Left renal pelvis (tissue), 4 donors: ENCODE data around the gene KYAT1. TPM values are rescaled to one million over a fixed set of nuclear protein-coding genes. Genes with fewer than 3 reads are reported as not detected.
A peak's percentile ranks its signal among the peaks of the same experiment; 100 is the strongest.

ENCODE experiments used
- DNase-seq, 4 donors: peaks; one replicate each; pipeline ENCODE4 v3.0.0-alpha.2; 2013; ENCODE audit warnings: low read depth in 4 of 4, low spot score in 3 of 4
- polyA plus RNA-seq, 4 donors: library from polyadenylated mRNA; unstranded; fragments of 120-200 nt; gene quantifications; one replicate each; pipeline ENCODE4 v1.2.1, GENCODE V29; 2013; ENCODE audit not compliant: insufficient read length in 4 of 4

Gene KYAT1
- polyA plus RNA-seq, 4 donors = 5.3 to 31.2 (median 19.8) TPM

DNA sequence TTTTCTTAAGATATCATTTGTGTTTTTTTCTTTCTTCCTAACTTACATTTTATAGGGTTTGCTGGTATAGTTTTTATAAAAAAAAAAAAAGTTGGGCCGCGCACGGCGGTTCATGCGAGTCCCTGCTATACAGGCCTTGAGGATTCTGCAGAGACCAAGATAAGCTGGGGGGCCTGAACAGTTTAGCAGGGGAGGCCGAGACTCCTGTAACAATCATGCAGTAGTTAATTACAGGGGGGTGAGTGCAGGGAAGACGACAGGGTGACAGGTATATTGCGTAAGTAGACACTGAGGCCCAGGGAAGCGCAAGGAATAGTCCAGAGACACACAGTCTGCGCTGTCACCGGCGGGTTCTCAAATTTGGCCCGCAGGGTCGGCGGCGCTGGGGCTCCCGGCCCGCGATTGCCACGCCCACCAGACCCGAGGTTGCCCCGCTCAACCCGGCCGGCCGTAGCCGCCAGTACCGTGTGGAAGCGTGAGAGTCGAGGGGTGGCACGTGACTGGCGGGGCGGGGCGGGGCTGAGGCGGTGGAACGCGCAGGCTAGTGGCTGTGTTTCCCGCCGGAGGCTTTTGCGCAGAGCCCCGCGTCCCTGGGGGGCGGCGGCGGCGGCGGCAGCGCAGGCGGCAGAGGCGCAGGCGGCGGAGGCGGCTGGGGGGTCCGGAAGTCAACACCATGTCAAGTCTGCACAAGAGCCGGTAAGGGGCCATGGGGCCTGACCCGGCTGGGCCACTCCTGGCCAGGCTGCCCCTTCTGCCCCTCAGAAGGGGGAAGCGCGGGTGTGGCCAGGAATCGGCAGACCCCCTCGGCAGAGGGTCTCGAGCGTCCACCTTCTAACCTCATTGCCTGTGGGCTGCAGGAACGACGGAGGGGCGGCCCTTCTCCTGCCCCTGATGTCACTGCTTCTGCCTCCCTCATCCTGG, 94.8 kb downstream of the KYAT1 start, which contains the start of gene TBC1D13:
Gene TBC1D13 (plus strand): TSS at position 573 of the 921 bp plus-strand sequence. CDS start 101 bp downstream, at position 674.
- peak in 1 of 4 donors; percentile 52 for DNase-seq

DNA sequence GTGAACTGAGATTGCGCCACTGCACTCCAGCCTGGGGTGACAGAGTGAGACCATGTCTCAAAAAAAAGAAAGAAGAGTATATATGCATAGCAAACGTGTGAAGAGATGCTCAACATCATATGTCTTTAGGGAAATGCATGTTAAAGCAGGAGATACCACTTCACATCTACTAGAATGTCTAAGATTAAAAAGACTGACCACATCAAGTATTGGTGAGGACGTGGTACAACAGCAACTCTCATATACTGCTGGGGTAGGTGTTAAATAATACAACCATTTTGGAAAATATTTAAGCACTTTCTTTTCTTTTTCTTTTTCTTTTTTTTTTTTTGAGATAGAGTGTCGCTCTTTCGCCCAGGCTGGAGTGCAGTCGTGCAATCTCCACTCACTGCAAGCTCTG, 96.3 kb downstream of the KYAT1 start:
- no peak for DNase-seq

Other genes starting within 250 kb of the KYAT1 start
- 10 to 100 TPM; 36.2 to 84.6 (median 56.2) TPM for gene DYNC2I2, start 225.1 kb downstream of the KYAT1 start, polyA plus RNA-seq
- gene SET, start 192.7 kb downstream of the KYAT1 start, polyA plus RNA-seq = 100 to 1,000 TPM; 466 to 785 (median 628) TPM
- 10 to 100 TPM in 1 of 4 donors, 1 to 10 TPM in 3; 5.9 to 14.8 (median 9.2) TPM for gene PKN3, start 179.4 kb downstream of the KYAT1 start, polyA plus RNA-seq
- 10 to 100 TPM in 3 of 4 donors, 1 to 10 TPM in 1; 5.6 to 23.0 (median 17.0) TPM for gene ZDHHC12, start 157.8 kb downstream of the KYAT1 start, polyA plus RNA-seq
- gene ZER1, start 110.0 kb downstream of the KYAT1 start, polyA plus RNA-seq = 10 to 100 TPM; 28.6 to 39.9 (median 31.3) TPM
- gene TBC1D13, start 94.7 kb downstream of the KYAT1 start, polyA plus RNA-seq = 10 to 100 TPM; 32.6 to 40.0 (median 35.8) TPM
- 10 to 100 TPM in 1 of 4 donors, 1 to 10 TPM in 3; 4.5 to 16.8 (median 7.3) TPM for gene ENDOG, start 63.5 kb downstream of the KYAT1 start, polyA plus RNA-seq
- gene SPOUT1, start 52.2 kb downstream of the KYAT1 start, polyA plus RNA-seq = 10 to 100 TPM; 27.3 to 50.2 (median 38.5) TPM
- gene LRRC8A, start 183 bp upstream of the KYAT1 start, polyA plus RNA-seq = 10 to 100 TPM; 24.1 to 30.7 (median 27.3) TPM
- gene PHYHD1, start 39.0 kb upstream of the KYAT1 start, polyA plus RNA-seq = 10 to 100 TPM; 39.0 to 71.7 (median 51.0) TPM
- 10 to 100 TPM; 12.3 to 17.3 (median 16.0) TPM for gene DOLK, start 65.7 kb upstream of the KYAT1 start, polyA plus RNA-seq
- gene NUP188, start 65.7 kb upstream of the KYAT1 start, polyA plus RNA-seq = 10 to 100 TPM; 32.0 to 53.5 (median 41.4) TPM
- 100 to 1,000 TPM in 3 of 4 donors, 10 to 100 TPM in 1; 72.1 to 201 (median 105) TPM for gene SH3GLB2, start 146.4 kb upstream of the KYAT1 start, polyA plus RNA-seq
- 10 to 100 TPM; 13.2 to 33.5 (median 17.5) TPM for gene MIGA2, start 154.7 kb upstream of the KYAT1 start, polyA plus RNA-seq
- gene DOLPP1, start 199.2 kb upstream of the KYAT1 start, polyA plus RNA-seq = 10 to 100 TPM; 14.3 to 25.3 (median 20.0) TPM
- gene CRAT, start 228.8 kb upstream of the KYAT1 start, polyA plus RNA-seq = 10 to 100 TPM; 30.4 to 47.9 (median 37.1) TPM
- gene PTPA, start 229.5 kb upstream of the KYAT1 start, polyA plus RNA-seq = 100 to 1,000 TPM in 3 of 4 donors, 10 to 100 TPM in 1; 94.0 to 126 (median 105) TPM